GM23338 (cell line): ENCODE data around the gene NME4. TPM values are rescaled to one million over a fixed set of nuclear protein-coding genes. Genes with fewer than 3 reads are reported as not detected.

ENCODE experiments used
- ATAC-seq: fragments of 200-7000 bp; cut with Tn5 transposase; 3 replicates; pipeline ENCODE4 v1.9.1; 2020
- DNase-seq: peaks from one replicate; pipeline ENCODE4 v3.0.0-alpha.2; 2015; ENCODE audit warnings: low spot score
- H2AFZ ChIP-seq: fragments of 200-600 bp; sonication (generic); 2 replicates; pipeline ENCODE4 v1.8.0; 2016; ENCODE audit warnings: antibody characterized with exemption, mild to moderate bottlenecking, moderate library complexity
- H3F3A ChIP-seq: fragments of 200-600 bp; sonication (generic); replicated peaks from 2 replicates; pipeline ENCODE4 v1.8.0; 2017; ENCODE audit warnings: antibody characterized with exemption, mixed run types, low read depth
- H3K27ac ChIP-seq: fragments of 200-600 bp; sonication (generic); 2 replicates; pipeline ENCODE4 v1.6.1; 2016; ENCODE audit warnings: low read depth
- H3K27me3 ChIP-seq: fragments of 200-600 bp; sonication (generic); 2 replicates; pipeline ENCODE4 v1.8.0; 2016; ENCODE audit warnings: mild to moderate bottlenecking, mixed run types, moderate library complexity; ENCODE audit not compliant: insufficient read depth
- H3K36me3 ChIP-seq: fragments of 200-600 bp; sonication (generic); 2 replicates; pipeline ENCODE4 v1.8.0; 2016; ENCODE audit warnings: mild to moderate bottlenecking; ENCODE audit not compliant: insufficient read depth
- H3K4me1 ChIP-seq: fragments of 200-600 bp; sonication (generic); 2 replicates; pipeline ENCODE4 v1.8.0; 2016; ENCODE audit warnings: mild to moderate bottlenecking, moderate library complexity; ENCODE audit not compliant: insufficient read depth
- H3K4me2 ChIP-seq: fragments of 200-600 bp; sonication (generic); 2 replicates; pipeline ENCODE4 v1.7.1; 2017; ENCODE audit warnings: mixed run types
- H3K4me3 ChIP-seq: fragments of 200-600 bp; sonication (generic); 2 replicates; pipeline ENCODE4 v1.6.1; 2016; ENCODE audit warnings: mixed run types
- H3K79me2 ChIP-seq: fragments of 200-600 bp; sonication (generic); replicated peaks from 2 replicates; pipeline ENCODE4 v1.8.0; 2017; ENCODE audit warnings: mild to moderate bottlenecking; ENCODE audit not compliant: insufficient read depth
- H3K9me2 ChIP-seq: fragments of 200-600 bp; sonication (generic); 2 replicates; pipeline ENCODE4 v1.8.0; 2017; ENCODE audit not compliant: insufficient read depth
- H4K20me1 ChIP-seq: fragments of 200-600 bp; sonication (generic); replicated peaks from 2 replicates; pipeline ENCODE4 v1.8.0; 2017; ENCODE audit warnings: mild to moderate bottlenecking; ENCODE audit not compliant: insufficient read depth
- H3K27ac Mint-ChIP-seq: 2 replicates; pipeline ENCODE4 v1.8.0; 2020; ENCODE audit warnings: inconsistent platforms, mild to moderate bottlenecking, moderate library complexity, mixed read lengths
- H3K27me3 Mint-ChIP-seq: 3 replicates; pipeline ENCODE4 v1.8.0; 2022; ENCODE audit warnings: low read depth, mild to moderate bottlenecking, moderate library complexity, mixed read lengths, inconsistent platforms; ENCODE audit not compliant: insufficient read depth, poor library complexity
- H3K36me3 Mint-ChIP-seq: 3 replicates; pipeline ENCODE4 v1.8.0; 2021; ENCODE audit warnings: low read depth, mild to moderate bottlenecking, inconsistent platforms, moderate library complexity, mixed read lengths
- H3K4me1 Mint-ChIP-seq: 3 replicates; pipeline ENCODE4 v1.8.0; 2020; ENCODE audit warnings: mild to moderate bottlenecking, inconsistent platforms, mixed read lengths
- H3K4me3 Mint-ChIP-seq: 3 replicates; pipeline ENCODE4 v1.8.0; 2021; ENCODE audit warnings: moderate library complexity, mild to moderate bottlenecking, inconsistent platforms, mixed read lengths
- H3K9me3 Mint-ChIP-seq: 3 replicates; pipeline ENCODE4 v1.8.0; 2020; ENCODE audit warnings: moderate library complexity, mild to moderate bottlenecking, inconsistent platforms, mixed read lengths
- CREB1 ChIP-seq: fragments of 250-450 bp; sonication (Bioruptor Pico); IDR thresholded peaks from 2 replicates; pipeline ENCODE4 v1.5.0; 2020; ENCODE audit warnings: low read depth, mild to moderate bottlenecking, moderate library complexity
- CTCF ChIP-seq, 2 experiments: fragments of 200-600 bp in 1 of 2; sonication (generic) in 1 of 2; conservative IDR thresholded peaks; 2 replicates each; pipeline versions ENCODE4 v1.5.1 to v1.6.1; 2016 to 2017; ENCODE audit warnings: antibody characterized with exemption in 2 of 2, low read depth in 2 of 2, mild to moderate bottlenecking in 2 of 2, moderate library complexity in 1 of 2
- ETS1 ChIP-seq: IDR thresholded peaks from 2 replicates; pipeline ENCODE4 v1.6.1; 2016; ENCODE audit warnings: antibody characterized with exemption
- EZH2 ChIP-seq: fragments of 200-600 bp; sonication (generic); IDR thresholded peaks from one replicate; pipeline ENCODE4 v1.8.0; 2017; ENCODE audit warnings: antibody characterized with exemption, mild to moderate bottlenecking, low read depth; ENCODE audit not compliant: unreplicated experiment
- EZH2phosphoT487 ChIP-seq: fragments of 200-600 bp; sonication (generic); IDR thresholded peaks from one replicate; pipeline ENCODE4 v1.8.1; 2018; ENCODE audit warnings: antibody characterized with exemption; ENCODE audit not compliant: unreplicated experiment
- JUNB ChIP-seq: IDR thresholded peaks from one replicate; pipeline ENCODE4 v1.6.1; 2016; ENCODE audit warnings: antibody characterized with exemption; ENCODE audit not compliant: unreplicated experiment
- NANOG ChIP-seq: IDR thresholded peaks from 2 replicates; pipeline ENCODE4 v1.6.1; 2016; ENCODE audit warnings: antibody characterized with exemption, borderline replicate concordance
- POLR2AphosphoS5 ChIP-seq: IDR thresholded peaks from 2 replicates; pipeline ENCODE4 v1.6.1; 2016; ENCODE audit warnings: antibody characterized with exemption, low read depth
- REST ChIP-seq: IDR thresholded peaks from one replicate; pipeline ENCODE4 v1.6.1; 2018; ENCODE audit warnings: antibody characterized with exemption; ENCODE audit not compliant: unreplicated experiment
- STAT1 ChIP-seq: IDR thresholded peaks from one replicate; pipeline ENCODE4 v1.6.1; 2016; ENCODE audit warnings: antibody characterized with exemption; ENCODE audit not compliant: unreplicated experiment
- ZNF114 ChIP-seq: fragments of 250-450 bp; sonication (Bioruptor Pico); IDR thresholded peaks from 2 replicates; pipeline ENCODE4 v1.5.0; 2020; ENCODE audit warnings: mild to moderate bottlenecking, moderate library complexity
- ZNF331 ChIP-seq: fragments of 250-450 bp; sonication (Bioruptor Pico); IDR thresholded peaks from 2 replicates; pipeline ENCODE4 v1.5.0; 2020; ENCODE audit warnings: low read depth, mild to moderate bottlenecking, moderate library complexity
- ZNF462 ChIP-seq: fragments of 250-450 bp; sonication (Bioruptor Pico); IDR thresholded peaks from 2 replicates; pipeline ENCODE4 v1.5.0; 2020; ENCODE audit warnings: mild to moderate bottlenecking, moderate library complexity
- polyA plus RNA-seq: library from polyadenylated mRNA; unstranded; fragments of >200 nt; fragmentation: Nextera tagmentation; extraction: Ambion mirVana; gene quantifications from 2 replicates; pipeline ENCODE4 v1.2.1, GENCODE V29; 2016
- total RNA-seq: library from RNA; depleted of rRNA; stranded (reverse); fragments of >200 nt; shearing (Covaris generic); gene quantifications from 2 replicates; pipeline ENCODE4 v1.2.3, GENCODE V29; 2014

NME4 gene
- total and polyA plus RNA-seq, 2 experiments from 2014 or later = 249 to 511 TPM

- H3K27me3 Mint-ChIP-seq = peaks cover 8% of the 10 kb centered on the region
- Histone ChIP-seq H3K36me3 (peaks cover 3% of the 10 kb centered on the region; the same call in 1 of the 2 replicates), H3K9me2 (no peaks in the 10 kb centered on the region), H2AFZ (no peak overlapping the region), H3K27me3 (no peaks in the 10 kb centered on the region), H3K4me2 (no peak overlapping the region), H4K20me1 (peaks cover 5% of the 10 kb centered on the region), H3K4me1 (peaks cover 6% of the 10 kb centered on the region), H3K4me3 (no peak overlapping the region), H3F3A (peaks cover 7% of the 10 kb centered on the region; the same call in 1 of the 2 replicates), H3K79me2 (peaks cover 27% of the 10 kb centered on the region), H3K27ac (no peak overlapping the region)
- DNase-seq = no peak
- H3K4me3 Mint-ChIP-seq = no peak overlapping the region
- no peak overlapping the region for H3K27ac Mint-ChIP-seq
- H3K4me1 Mint-ChIP-seq = peaks cover 13% of the 10 kb centered on the region; the same call in 2 of the 3 replicates
- no peak for TF ChIP-seq STAT1
- no peak for TF ChIP-seq ZNF331 (CRISPR knock-in tag)
- TF ChIP-seq REST = no peak
- no peak for TF ChIP-seq POLR2AphosphoS5
- no peak for TF ChIP-seq CREB1 (CRISPR knock-in tag)
- TF ChIP-seq CTCF (conservative IDR thresholded peaks at IDR 0.05; ENCODE audit: low read depth in 2 of 2) = no peak
- TF ChIP-seq EZH2 = no peak
- no peak for TF ChIP-seq JUNB
- no peak for TF ChIP-seq ETS1
- TF ChIP-seq EZH2phosphoT487 = no peak
- no peak for TF ChIP-seq NANOG
- no peak for TF ChIP-seq ZNF114 (CRISPR knock-in tag)
- no peak for TF ChIP-seq ZNF462 (CRISPR knock-in tag)
- ATAC-seq = no peak
- H3K36me3 Mint-ChIP-seq = peaks cover 19% of the 10 kb centered on the region
- H3K9me3 Mint-ChIP-seq = no peaks in the 10 kb centered on the region; the same call in 2 of the 3 replicates
These were observed 20.8 kb upstream of the NME4 start for GRCh38 chr16:375927-376816.
